ENCODE measurements around the gene PCDHA1. TPM values are rescaled to one million over a fixed set of nuclear protein-coding genes. Genes with fewer than 3 reads are reported as not detected.

Gene PCDHA1
- total RNA-seq, 4 donors from 2014 or later = not detected

- WGBS = 1% methylated on average over 28 of the region's 74 CpGs
- TF ChIP-seq, protein P1, sequence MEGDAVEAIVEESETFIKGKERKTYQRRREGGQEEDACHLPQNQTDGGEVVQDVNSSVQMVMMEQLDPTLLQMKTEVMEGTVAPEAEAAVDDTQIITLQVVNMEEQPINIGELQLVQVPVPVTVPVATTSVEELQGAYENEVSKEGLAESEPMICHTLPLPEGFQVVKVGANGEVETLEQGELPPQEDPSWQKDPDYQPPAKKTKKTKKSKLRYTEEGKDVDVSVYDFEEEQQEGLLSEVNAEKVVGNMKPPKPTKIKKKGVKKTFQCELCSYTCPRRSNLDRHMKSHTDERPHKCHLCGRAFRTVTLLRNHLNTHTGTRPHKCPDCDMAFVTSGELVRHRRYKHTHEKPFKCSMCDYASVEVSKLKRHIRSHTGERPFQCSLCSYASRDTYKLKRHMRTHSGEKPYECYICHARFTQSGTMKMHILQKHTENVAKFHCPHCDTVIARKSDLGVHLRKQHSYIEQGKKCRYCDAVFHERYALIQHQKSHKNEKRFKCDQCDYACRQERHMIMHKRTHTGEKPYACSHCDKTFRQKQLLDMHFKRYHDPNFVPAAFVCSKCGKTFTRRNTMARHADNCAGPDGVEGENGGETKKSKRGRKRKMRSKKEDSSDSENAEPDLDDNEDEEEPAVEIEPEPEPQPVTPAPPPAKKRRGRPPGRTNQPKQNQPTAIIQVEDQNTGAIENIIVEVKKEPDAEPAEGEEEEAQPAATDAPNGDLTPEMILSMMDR (IDR thresholded peaks at IDR 0.05) = peak; percentile 73 to 96 (median 85)
- TF ChIP-seq POLR2A (IDR thresholded peaks at IDR 0.05; ENCODE audit: low read depth) (no peak), POLR2AphosphoS5 (IDR thresholded peaks at IDR 0.05) (peak; percentile 29 to 35)
- no peak for DNase-seq (ENCODE audit: extremely low spot score)
- peaks cover 0 to 29% (median 3%) of the 10 kb centered on the region in 4 donors for H3K27me3 ChIP-seq
- peaks cover 9 to 30% (median 23%) of the 10 kb centered on the region in 4 donors for H3K4me1 ChIP-seq
- peak overlapping the region; percentile 62 to 64 (median 63) for H3K4me3 ChIP-seq
- no peaks in the 10 kb centered on the region for H3K36me3 ChIP-seq
- H3K9me3 ChIP-seq = no peaks in the 10 kb centered on the region
- intact Hi-C loops (cut with DNase I) = loop anchor here (1.0 to 5.0 kb wide), 3 partner anchors 36 to 114 kb away; partner anchors contain the start of gene PCDHA13
- peak overlapping the region; percentile 72 to 77 (median 74) for H3K27ac ChIP-seq (replicated peaks in 1 of 4)
Measured at GRCh38 chr5:140926443-140927227, 140.7 kb downstream of the PCDHA1 start.

DNA sequence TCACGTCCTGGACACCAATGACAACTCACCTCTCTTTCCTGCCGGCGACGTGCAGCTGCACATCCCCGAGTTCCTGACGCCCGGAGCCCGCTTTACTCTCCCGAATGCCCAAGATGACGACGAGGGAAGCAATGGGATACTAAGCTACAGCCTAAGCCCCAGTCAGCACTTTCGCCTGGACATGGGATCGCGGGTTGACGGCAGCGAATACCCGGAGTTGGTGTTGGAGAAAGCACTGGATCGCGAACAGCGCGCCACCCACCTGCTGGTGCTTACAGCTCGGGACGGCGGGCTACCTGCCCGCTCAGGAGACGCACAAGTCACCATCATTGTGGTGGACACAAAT, 141.3 kb downstream of the PCDHA1 start:
- TF ChIP-seq, protein P1 (IDR thresholded peaks at IDR 0.05) = no peak
- TF ChIP-seq POLR2A (IDR thresholded peaks at IDR 0.05; ENCODE audit: low read depth) = no peak
- no peak for TF ChIP-seq EP300 (IDR thresholded peaks at IDR 0.05)
- no peak for TF ChIP-seq POLR2AphosphoS5 (IDR thresholded peaks at IDR 0.05)
- Histone ChIP-seq H3K4me1 (peaks cover 9 to 30% (median 23%) of the 10 kb centered on the region in 4 donors), H3K27me3 (peaks cover 0 to 29% (median 3%) of the 10 kb centered on the region in 4 donors), H3K36me3 (no peaks in the 10 kb centered on the region), H3K9me3 (no peaks in the 10 kb centered on the region), H3K4me3 (peak overlapping the region; percentile 62 to 64 (median 63)), H3K27ac (replicated peaks in 1 of 4) (peak overlapping the region; percentile 72 to 77 (median 74))
- WGBS = 14% methylated on average over 15 of the region's 26 CpGs
- intact Hi-C loops (cut with DNase I) = loop anchor here (5.0 kb wide), 2 partner anchors 35 to 45 kb away; partner anchors contain the start of gene PCDHA13
- no peak for DNase-seq (ENCODE audit: extremely low spot score)

DNA sequence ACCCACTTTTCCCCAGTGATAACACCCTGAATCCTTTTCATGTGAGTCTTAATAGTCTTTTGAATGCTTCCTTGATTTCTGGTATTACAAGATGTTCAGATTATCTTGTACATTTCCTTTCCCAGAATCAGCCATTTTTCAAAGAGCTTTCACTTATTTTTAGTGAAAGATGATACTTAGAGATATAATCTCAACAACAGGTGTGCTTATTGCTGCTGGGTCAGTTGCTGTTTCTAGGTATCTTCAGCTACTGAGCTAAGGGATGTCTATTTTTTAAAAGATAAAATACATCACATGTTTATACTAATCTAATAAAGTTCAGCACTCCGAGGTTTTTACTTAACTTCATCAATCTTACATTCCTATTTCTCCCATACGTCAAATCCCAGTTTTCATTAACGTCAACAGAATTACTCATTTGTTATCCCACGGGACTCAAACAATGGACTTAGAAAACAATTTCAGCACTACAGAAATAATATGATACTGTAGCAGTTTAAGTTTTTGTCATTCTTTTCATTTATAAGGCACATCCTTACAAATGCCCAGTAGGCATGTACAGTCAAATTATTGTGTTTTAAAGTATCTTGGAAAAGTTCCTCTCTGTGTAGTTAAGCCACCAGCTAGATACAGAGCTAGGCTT, 149.1 kb downstream of the PCDHA1 start:
- intact Hi-C loops (cut with DNase I) = no loop called here
- TF ChIP-seq POLR2AphosphoS5 (IDR thresholded peaks at IDR 0.05) (no peak), POLR2A (IDR thresholded peaks at IDR 0.05; ENCODE audit: low read depth) (no peak), EP300 (IDR thresholded peaks at IDR 0.05) (no peak)
- TF ChIP-seq, protein P1 (IDR thresholded peaks at IDR 0.05) = no peak
- Histone ChIP-seq H3K4me1 (peaks cover 0 to 7% (median 0%) of the 10 kb centered on the region in 4 donors), H3K27ac (replicated peaks in 1 of 4) (no peak overlapping the region), H3K27me3 (no peaks in the 10 kb centered on the region), H3K36me3 (no peaks in the 10 kb centered on the region), H3K4me3 (no peak overlapping the region), H3K9me3 (no peaks in the 10 kb centered on the region)
- 68% methylated on average over 4 of the region's 4 CpGs for WGBS
- no peak for DNase-seq (ENCODE audit: extremely low spot score)

GRCh38 chr5:140946578-140946977, 160.6 kb downstream of the PCDHA1 start:
- intact Hi-C loops (cut with DNase I) = no loop called here
- TF ChIP-seq POLR2AphosphoS5 (IDR thresholded peaks at IDR 0.05) (no peak), EP300 (IDR thresholded peaks at IDR 0.05) (no peak)
- TF ChIP-seq, protein P1 (IDR thresholded peaks at IDR 0.05) = no peak
- Histone ChIP-seq H3K4me1 (no peaks in the 10 kb centered on the region), H3K27me3 (no peaks in the 10 kb centered on the region), H3K27ac (replicated peaks in 1 of 4) (no peak overlapping the region), H3K4me3 (no peak overlapping the region), H3K36me3 (no peaks in the 10 kb centered on the region), H3K9me3 (peaks cover 0 to 3% (median 0%) of the 10 kb centered on the region in 4 donors)
- DNase-seq (ENCODE audit: extremely low spot score) = no peak
- 63% methylated on average over 2 of the region's 2 CpGs for WGBS
